Trophoblast cell (in vitro differentiated cells and primary cell): ENCODE measurements around the gene CEP83.
"Not testable (repeated sequence)": the region's sequence is repeated elsewhere in the genome, so short reads cannot be mapped to it uniquely, and the experiment has no call there.

ENCODE experiments used
- DNase-seq, 2 donors: peaks; one replicate each; pipeline ENCODE4 v3.0.0-alpha.2; 2016
- H2AFZ ChIP-seq: 2 replicates; pipeline ENCODE4 v1.6.1; 2013; ENCODE audit warnings: low read length, moderate library complexity, mild to moderate bottlenecking; ENCODE audit not compliant: insufficient read depth, poor library complexity
- H2AK5ac ChIP-seq: 2 replicates; pipeline ENCODE4 v1.6.1; 2013; ENCODE audit warnings: mild to moderate bottlenecking, low read length
- H2BK120ac ChIP-seq: 2 replicates; pipeline ENCODE4 v1.6.1; 2013; ENCODE audit warnings: low read length, mild to moderate bottlenecking, moderate library complexity; ENCODE audit not compliant: insufficient read depth, poor library complexity
- H2BK12ac ChIP-seq: 2 replicates; pipeline ENCODE4 v1.6.1; 2013; ENCODE audit warnings: mild to moderate bottlenecking, low read length, moderate library complexity
- H2BK5ac ChIP-seq: 2 replicates; pipeline ENCODE4 v1.6.1; 2013; ENCODE audit warnings: low read length, low read depth, moderate library complexity, mild to moderate bottlenecking; ENCODE audit not compliant: poor library complexity
- H3K14ac ChIP-seq: 2 replicates; pipeline ENCODE4 v1.6.1; 2013; ENCODE audit warnings: mild to moderate bottlenecking, low read length
- H3K18ac ChIP-seq: 2 replicates; pipeline ENCODE4 v1.6.1; 2013; ENCODE audit warnings: mild to moderate bottlenecking, low read length
- H3K23ac ChIP-seq: 2 replicates; pipeline ENCODE4 v1.6.1; 2013; ENCODE audit warnings: low read length
- H3K27ac ChIP-seq: 2 replicates; pipeline ENCODE4 v1.5.1; 2013; ENCODE audit warnings: low read depth, mild to moderate bottlenecking, inconsistent platforms, low read length, moderate library complexity
- H3K27me3 ChIP-seq: 2 replicates; pipeline ENCODE4 v1.6.1; 2013; ENCODE audit warnings: inconsistent platforms, mild to moderate bottlenecking, low read length, moderate library complexity; ENCODE audit not compliant: insufficient read depth
- H3K36me3 ChIP-seq, 2 experiments: 1 replicate in 1 of 2; 2 replicates in 1 of 2; pipeline ENCODE4 v1.6.1; 2013; ENCODE audit warnings: low read length in 2 of 2, mild to moderate bottlenecking in 2 of 2, moderate library complexity in 1 of 2; ENCODE audit not compliant: insufficient read depth in 2 of 2, control insufficient read depth in 1 of 2
- H3K4ac ChIP-seq: 2 replicates; pipeline ENCODE4 v1.6.1; 2013; ENCODE audit warnings: low read depth, mild to moderate bottlenecking, low read length, moderate library complexity
- H3K4me1 ChIP-seq, 2 experiments: 1 replicate in 1 of 2; 2 replicates in 1 of 2; pipeline ENCODE4 v1.6.1; 2013; ENCODE audit warnings: low read length in 2 of 2, mild to moderate bottlenecking in 2 of 2, moderate library complexity in 1 of 2; ENCODE audit not compliant: insufficient read depth in 2 of 2, control insufficient read depth in 1 of 2
- H3K4me2 ChIP-seq: 2 replicates; pipeline ENCODE4 v1.6.1; 2013; ENCODE audit warnings: inconsistent platforms, mild to moderate bottlenecking, low read length, moderate library complexity
- H3K4me3 ChIP-seq: 2 replicates; pipeline ENCODE4 v1.5.1; 2013; ENCODE audit warnings: mild to moderate bottlenecking, low read depth, low read length, inconsistent platforms
- H3K79me1 ChIP-seq: one replicate; pipeline ENCODE4 v1.6.1; 2013; ENCODE audit warnings: low read length
- H3K79me2 ChIP-seq: 2 replicates; pipeline ENCODE4 v1.6.1; 2013; ENCODE audit warnings: low read length, mild to moderate bottlenecking; ENCODE audit not compliant: control insufficient read depth, insufficient read depth, poor library complexity
- H3K9ac ChIP-seq: 2 replicates; pipeline ENCODE4 v1.6.1; 2013; ENCODE audit warnings: mild to moderate bottlenecking, low read length
- H3K9me3 ChIP-seq: 2 replicates; pipeline ENCODE4 v1.6.1; 2013; ENCODE audit warnings: low read depth, mild to moderate bottlenecking, control low read depth, inconsistent platforms, low read length; ENCODE audit not compliant: insufficient read depth
- H4K12ac ChIP-seq: 2 replicates; pipeline ENCODE4 v1.6.1; 2013; ENCODE audit warnings: low read depth, mild to moderate bottlenecking, low read length, moderate library complexity
- H4K8ac ChIP-seq: 2 replicates; pipeline ENCODE4 v1.6.1; 2013; ENCODE audit warnings: low read depth, mild to moderate bottlenecking, low read length, moderate library complexity
- H4K91ac ChIP-seq: one replicate; pipeline ENCODE4 v1.6.1; 2013; ENCODE audit warnings: low read depth, mild to moderate bottlenecking, low read length, moderate library complexity
- WGBS: extraction: QIAGEN DNeasy Blood & Tissue Kit; methylation state at CpG from one replicate; pipeline ENCODE4 v1.1.7; 2013; ENCODE audit warnings: missing lambda C conversion rate; ENCODE audit not compliant: insufficient read length, insufficient coverage; ENCODE audit errors: extremely low coverage; 5-methylcytosine and 5-hydroxymethylcytosine counted together

The CEP83 gene

DNA sequence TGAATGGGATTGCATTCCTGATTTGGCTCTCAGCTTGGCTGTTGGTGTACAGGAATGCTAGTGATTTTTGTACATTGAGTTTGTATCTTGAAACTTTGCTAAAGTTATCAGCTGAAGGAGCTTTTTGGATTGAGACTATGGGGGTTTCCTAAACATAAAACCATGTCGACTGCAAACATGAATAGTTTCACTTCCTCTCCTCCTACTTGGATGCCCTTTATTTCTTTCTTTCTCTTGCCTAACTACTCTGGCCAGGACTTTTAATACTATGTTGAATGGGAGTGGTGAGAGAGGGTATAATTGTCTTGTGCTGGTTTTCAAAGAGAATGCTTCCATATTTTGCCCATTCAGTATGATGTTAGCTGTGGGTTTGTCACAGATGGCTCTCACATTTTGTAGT lies 141.5 kb downstream of the CEP83 start:
- no peak overlapping the region for H3K27ac ChIP-seq
- H3K79me1 ChIP-seq: no peaks in the 10 kb centered on the region
- no peak overlapping the region for H3K4me2 ChIP-seq
- no peak overlapping the region for H3K9ac ChIP-seq
- no peak overlapping the region for H3K23ac ChIP-seq
- H3K4me3 ChIP-seq: no peak overlapping the region
- no peak overlapping the region for H4K12ac ChIP-seq
- H3K14ac ChIP-seq: no peak overlapping the region
- H3K4ac ChIP-seq: no peak overlapping the region
- no peaks in the 10 kb centered on the region for H3K4me1 ChIP-seq
- no CpG with 5 or more reads among the region's 1 CpG for WGBS
- H3K18ac ChIP-seq: no peak overlapping the region
- no peak overlapping the region for H2BK12ac ChIP-seq
- no peak overlapping the region for H4K8ac ChIP-seq
- H2AK5ac ChIP-seq: no peak overlapping the region
- H3K79me2 ChIP-seq: no peaks in the 10 kb centered on the region
- H3K9me3 ChIP-seq: peaks cover 5% of the 10 kb centered on the region
- H3K27me3 ChIP-seq: no peaks in the 10 kb centered on the region
- DNase-seq: no peak
- H3K36me3 ChIP-seq: peaks cover 7 to 12% of the 10 kb centered on the region in 2 experiments
- no peak overlapping the region for H4K91ac ChIP-seq
- H2BK120ac ChIP-seq: no peak overlapping the region
- no peak overlapping the region for H2BK5ac ChIP-seq
- H2AFZ ChIP-seq: no peak overlapping the region

DNA sequence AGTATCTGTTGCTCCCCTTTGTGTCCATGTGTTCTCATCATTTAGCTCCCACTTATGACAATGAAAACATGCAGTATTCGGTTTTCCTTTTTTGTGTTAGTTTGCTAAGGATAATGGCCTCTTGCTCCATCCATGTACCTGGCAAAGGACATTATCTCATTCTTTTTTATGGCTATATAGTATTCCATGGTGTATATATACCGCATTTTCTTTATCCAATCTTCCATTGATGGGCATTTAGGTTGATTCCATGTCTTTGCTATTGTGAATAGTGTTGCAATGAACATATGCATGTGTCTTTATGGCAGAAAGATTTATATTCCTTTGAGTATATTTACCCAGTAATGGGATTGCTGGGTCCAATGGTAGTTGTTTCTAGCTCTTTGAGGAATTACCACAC lies 143.1 kb downstream of the CEP83 start:
- H3K4ac ChIP-seq, H3K79me1 ChIP-seq, H2AFZ ChIP-seq, DNase-seq, H3K79me2 ChIP-seq, H3K14ac ChIP-seq, H2BK120ac ChIP-seq, H3K4me3 ChIP-seq, H2AK5ac ChIP-seq, H2BK5ac ChIP-seq, H3K23ac ChIP-seq, H3K9ac ChIP-seq, H2BK12ac ChIP-seq, H3K4me1 ChIP-seq, H3K4me2 ChIP-seq, H3K27me3 ChIP-seq, H4K91ac ChIP-seq, H3K36me3 ChIP-seq, H3K27ac ChIP-seq, H3K18ac ChIP-seq, H4K8ac ChIP-seq, H3K9me3 ChIP-seq, H4K12ac ChIP-seq: not testable (repeated sequence)
- no CpG with 5 or more reads among the region's 2 CpGs for WGBS

DNA sequence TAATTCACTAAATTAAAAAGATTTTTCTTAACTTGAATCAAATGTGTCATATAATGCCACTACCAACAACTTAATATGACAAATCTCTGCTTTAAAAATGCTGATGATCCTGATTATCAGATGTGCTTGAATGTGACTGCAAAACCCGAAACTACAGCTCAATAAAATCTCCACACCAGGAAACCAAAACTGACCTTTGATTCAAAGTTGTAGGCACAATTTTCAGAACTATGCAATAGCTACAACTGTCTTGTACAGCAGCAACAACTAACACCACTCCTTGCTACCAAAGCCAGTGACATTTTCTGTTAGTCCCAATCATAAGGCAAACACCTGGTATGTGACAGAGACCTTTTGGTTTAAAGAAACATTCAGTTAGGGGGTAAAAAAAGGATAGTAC lies 147.3 kb downstream of the CEP83 start:
- DNase-seq: no peak
- no peak overlapping the region for H4K12ac ChIP-seq
- H3K4me2 ChIP-seq: no peak overlapping the region
- H3K4ac ChIP-seq: no peak overlapping the region
- no peak overlapping the region for H2BK12ac ChIP-seq
- H3K4me3 ChIP-seq: no peak overlapping the region
- no peaks in the 10 kb centered on the region for H3K79me2 ChIP-seq
- no peak overlapping the region for H2AK5ac ChIP-seq
- H2BK5ac ChIP-seq: no peak overlapping the region
- no peaks in the 10 kb centered on the region for H3K79me1 ChIP-seq
- WGBS: no CpG with 5 or more reads among the region's 1 CpG
- H4K91ac ChIP-seq: no peak overlapping the region
- no peak overlapping the region for H3K27ac ChIP-seq
- no peak overlapping the region for H2AFZ ChIP-seq
- H2BK120ac ChIP-seq: no peak overlapping the region
- H3K9ac ChIP-seq: no peak overlapping the region
- H3K9me3 ChIP-seq: no peaks in the 10 kb centered on the region
- no peak overlapping the region for H3K18ac ChIP-seq
- no peaks in the 10 kb centered on the region for H3K27me3 ChIP-seq
- no peak overlapping the region for H4K8ac ChIP-seq
- H3K4me1 ChIP-seq: no peaks in the 10 kb centered on the region
- no peak overlapping the region for H3K14ac ChIP-seq
- no peak overlapping the region for H3K23ac ChIP-seq
- peaks cover 0 to 2% of the 10 kb centered on the region in 2 experiments for H3K36me3 ChIP-seq

DNA sequence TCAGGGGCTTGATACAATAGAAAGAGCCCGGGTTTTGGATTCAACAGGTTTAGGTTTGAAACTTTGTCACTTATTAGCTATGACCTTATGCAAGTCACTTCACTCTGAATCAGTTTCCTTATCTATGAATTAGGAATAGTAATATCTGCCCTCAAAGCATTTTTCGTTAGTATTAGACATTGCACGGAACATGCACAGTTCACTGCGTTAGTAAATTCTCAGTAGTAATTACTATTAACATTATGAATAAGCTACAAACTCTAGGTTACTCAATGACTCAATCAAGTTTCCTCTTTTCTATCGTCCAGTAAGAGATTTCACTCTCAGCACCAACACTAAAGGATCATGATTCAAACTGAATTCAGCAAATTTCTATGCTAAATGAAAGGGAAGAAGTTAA lies 150.3 kb downstream of the CEP83 start:
- H4K91ac ChIP-seq: no peak overlapping the region
- H3K4ac ChIP-seq: no peak overlapping the region
- peaks cover 0 to 2% of the 10 kb centered on the region in 2 experiments for H3K36me3 ChIP-seq
- H3K79me1 ChIP-seq: peaks cover 5% of the 10 kb centered on the region
- no peak overlapping the region for H3K18ac ChIP-seq
- no peak overlapping the region for H3K27ac ChIP-seq
- H3K9me3 ChIP-seq: no peaks in the 10 kb centered on the region
- no peak overlapping the region for H2BK12ac ChIP-seq
- H2BK5ac ChIP-seq: no peak overlapping the region
- H3K4me2 ChIP-seq: no peak overlapping the region
- H3K4me3 ChIP-seq: no peak overlapping the region
- no peaks in the 10 kb centered on the region for H3K27me3 ChIP-seq
- H2BK120ac ChIP-seq: no peak overlapping the region
- no peaks in the 10 kb centered on the region for H3K79me2 ChIP-seq
- no CpG with 5 or more reads among the region's 5 CpGs for WGBS
- H3K9ac ChIP-seq: no peak overlapping the region
- no peak overlapping the region for H4K12ac ChIP-seq
- H2AK5ac ChIP-seq: no peak overlapping the region
- peaks cover 3 to 7% of the 10 kb centered on the region in 2 experiments for H3K4me1 ChIP-seq
- DNase-seq: no peak
- H2AFZ ChIP-seq: no peak overlapping the region
- H4K8ac ChIP-seq: no peak overlapping the region
- H3K23ac ChIP-seq: no peak overlapping the region
- H3K14ac ChIP-seq: no peak overlapping the region
